Stimulated activated CD8-positive, alpha-beta memory T cell treated with anti-CD3 and anti-CD28 coated beads, Interleukin-4, amount 100 ng/mL, for 4 hours (primary cell): ENCODE data around the gene SNX20.

ENCODE experiments used
- DNase-seq, 2 donors: peaks; one replicate each; pipeline ENCODE4 v3.0.0-alpha.2; 2020; ENCODE audit warnings: low read depth in 2 of 2, low spot score in 1 of 2

SNX20 gene

DNA sequence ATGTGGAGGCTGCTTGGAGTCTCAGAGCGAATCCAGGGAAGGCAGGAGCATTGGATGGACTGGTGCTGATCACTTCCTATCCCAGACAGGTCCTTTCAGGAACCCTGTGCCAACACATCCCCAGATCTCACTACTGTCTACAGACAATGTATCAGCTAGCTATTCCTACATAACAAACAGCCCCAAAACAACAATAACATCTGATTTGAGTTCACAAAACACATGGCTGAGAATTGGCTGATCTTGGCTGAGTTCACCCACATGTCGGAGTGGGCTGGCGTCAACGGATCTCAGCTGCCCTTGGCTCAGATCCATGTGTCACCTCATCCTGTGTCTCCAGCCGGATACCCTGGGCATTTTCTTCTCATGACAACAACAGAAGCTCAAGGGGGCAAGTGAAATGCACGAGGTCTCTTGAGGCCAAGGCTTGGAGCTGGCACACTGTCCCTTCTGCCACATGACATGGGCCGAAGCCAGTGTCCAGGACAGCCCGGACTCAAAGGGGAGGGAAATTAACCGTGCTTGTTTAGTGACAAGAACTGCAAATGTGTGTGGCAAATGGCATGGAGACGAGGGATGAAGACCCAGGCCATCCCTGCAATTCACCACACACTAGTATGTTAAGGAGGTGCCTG lies 18.7 kb downstream of the SNX20 start:
- no peak for DNase-seq

DNA sequence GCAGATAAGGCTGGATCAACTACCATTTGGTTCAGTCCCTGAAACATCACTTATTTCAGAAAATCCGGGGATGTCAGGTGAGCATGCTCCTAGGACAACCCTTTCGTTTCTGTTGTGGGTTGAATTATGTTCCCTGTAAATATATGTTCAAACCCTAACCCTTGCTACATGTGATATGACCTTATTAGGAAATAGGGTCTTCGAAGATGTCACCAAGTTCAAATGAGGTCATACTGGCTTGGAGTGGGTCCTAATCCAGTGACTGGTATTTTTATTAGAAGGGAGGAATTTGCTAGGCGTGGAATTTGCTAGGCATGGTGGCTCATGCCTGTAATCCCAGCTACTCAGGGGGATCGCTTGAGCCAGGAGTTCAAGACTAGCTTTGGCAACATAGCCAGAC lies 21.3 kb downstream of the SNX20 start:
- DNase-seq: no peak

DNA sequence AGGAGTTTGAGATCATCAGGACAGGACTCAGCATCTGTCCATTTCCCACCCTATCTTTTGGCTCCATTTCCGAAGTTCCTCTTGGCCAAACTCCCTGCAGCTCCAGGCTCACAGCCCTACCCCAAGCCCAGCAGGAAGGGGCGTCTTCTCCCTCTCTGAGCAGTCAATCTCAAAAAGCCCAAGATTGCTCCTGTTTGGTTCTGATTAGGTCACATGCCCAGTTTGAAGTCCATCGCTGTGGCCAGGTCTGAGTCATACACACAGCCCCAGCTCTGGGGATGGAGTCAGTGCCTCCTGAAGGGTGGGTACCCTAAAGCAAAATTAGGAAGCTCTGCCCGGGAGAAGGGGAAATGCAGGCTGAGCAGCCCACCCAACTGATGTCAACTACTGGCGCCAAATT lies 23.9 kb downstream of the SNX20 start:
- no peak for DNase-seq

DNA sequence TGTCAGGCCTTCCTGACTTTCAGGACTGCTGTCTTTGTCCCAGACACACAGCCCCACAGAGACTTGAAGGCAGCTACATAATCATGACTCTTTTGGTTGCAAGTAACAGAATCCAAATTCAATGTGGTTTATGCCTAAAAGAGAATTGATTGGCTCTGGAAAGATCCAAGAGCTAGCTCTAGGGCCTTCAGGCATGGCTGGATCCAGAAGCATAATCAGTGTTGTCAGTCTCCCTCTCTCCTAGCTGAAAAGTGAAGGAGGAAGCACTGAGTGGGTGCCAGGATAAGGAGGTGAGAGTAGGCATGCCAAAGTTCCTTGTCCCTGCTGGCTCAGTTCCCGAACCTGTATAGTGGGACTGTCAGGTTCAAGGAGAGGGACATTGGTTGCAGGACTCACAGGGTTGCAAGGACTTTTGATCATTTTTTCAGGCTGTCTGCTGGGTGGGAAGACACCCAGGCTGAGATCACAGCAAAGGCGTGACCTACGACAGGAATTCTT lies 25.5 kb downstream of the SNX20 start:
- DNase-seq: no peak

- DNase-seq: no peak
Observed at GRCh38 chr16:50653633-50654519, 27.2 kb downstream of the SNX20 start.

GRCh38 chr16:50652836-50653425 lies 28.2 kb downstream of the SNX20 start:
- DNase-seq: no peak

DNA sequence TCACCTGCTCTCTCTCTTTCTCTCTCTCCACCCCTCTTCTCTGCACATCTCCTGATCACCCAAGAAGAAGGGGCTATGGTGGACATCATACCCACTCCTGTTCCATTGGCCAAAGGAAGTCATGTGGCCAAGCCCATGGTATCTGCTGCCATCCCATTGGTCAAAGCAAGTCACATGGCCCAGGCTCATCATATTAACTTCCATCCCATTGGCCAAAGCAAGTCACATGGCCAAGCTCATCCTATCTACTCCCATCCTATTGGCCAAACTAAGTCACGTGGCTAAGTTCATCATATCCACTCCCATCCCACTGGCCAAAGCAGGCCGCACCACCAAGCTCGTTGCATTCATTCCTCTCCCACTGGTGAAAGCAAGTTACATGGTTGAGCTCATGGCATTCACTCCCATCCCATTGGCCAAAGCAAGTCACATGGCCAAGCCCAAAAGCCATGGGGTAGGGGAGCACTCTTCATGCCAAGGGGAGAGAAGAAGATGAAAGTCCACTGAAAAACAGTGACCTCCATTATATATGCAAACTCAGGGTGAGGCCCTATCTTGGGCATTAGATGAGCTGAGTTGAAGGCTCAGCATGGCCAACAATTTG lies 29.2 kb downstream of the SNX20 start:
- no peak for DNase-seq

GRCh38 chr16:50646345-50646744 lies 34.8 kb downstream of the SNX20 start:
- DNase-seq: no peak

GRCh38 chr16:50645563-50646220 lies 35.4 kb downstream of the SNX20 start:
- DNase-seq: no peak

GRCh38 chr16:50644729-50645128 lies 36.4 kb downstream of the SNX20 start:
- DNase-seq: no peak

- no peak for DNase-seq
Observed at GRCh38 chr16:50644245-50644644, 36.9 kb downstream of the SNX20 start.

- DNase-seq: no peak
Observed at GRCh38 chr16:50643192-50643591, 37.9 kb downstream of the SNX20 start.

DNA sequence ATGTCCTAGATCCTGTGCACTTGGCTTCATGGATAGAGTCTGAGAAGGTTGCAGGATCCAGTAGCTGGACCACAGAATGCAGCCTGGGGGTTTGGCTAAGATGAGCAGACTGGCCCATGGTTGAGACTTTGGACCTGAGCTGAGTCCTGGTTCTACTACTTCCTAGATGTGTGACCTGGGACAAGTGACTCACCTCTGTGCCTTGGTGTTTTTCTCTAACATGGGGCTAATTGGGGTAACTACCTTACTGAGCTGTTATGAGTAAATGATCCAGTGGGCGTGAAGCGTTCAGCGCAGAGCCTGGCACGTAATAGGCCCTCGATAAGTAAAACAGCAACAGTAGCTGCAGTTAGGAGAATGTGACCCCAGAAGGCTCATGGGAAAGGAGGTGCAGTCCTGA lies 38.8 kb downstream of the SNX20 start:
- no peak for DNase-seq

GRCh38 chr16:50641818-50642187 lies 39.3 kb downstream of the SNX20 start:
- DNase-seq: no peak

DNA sequence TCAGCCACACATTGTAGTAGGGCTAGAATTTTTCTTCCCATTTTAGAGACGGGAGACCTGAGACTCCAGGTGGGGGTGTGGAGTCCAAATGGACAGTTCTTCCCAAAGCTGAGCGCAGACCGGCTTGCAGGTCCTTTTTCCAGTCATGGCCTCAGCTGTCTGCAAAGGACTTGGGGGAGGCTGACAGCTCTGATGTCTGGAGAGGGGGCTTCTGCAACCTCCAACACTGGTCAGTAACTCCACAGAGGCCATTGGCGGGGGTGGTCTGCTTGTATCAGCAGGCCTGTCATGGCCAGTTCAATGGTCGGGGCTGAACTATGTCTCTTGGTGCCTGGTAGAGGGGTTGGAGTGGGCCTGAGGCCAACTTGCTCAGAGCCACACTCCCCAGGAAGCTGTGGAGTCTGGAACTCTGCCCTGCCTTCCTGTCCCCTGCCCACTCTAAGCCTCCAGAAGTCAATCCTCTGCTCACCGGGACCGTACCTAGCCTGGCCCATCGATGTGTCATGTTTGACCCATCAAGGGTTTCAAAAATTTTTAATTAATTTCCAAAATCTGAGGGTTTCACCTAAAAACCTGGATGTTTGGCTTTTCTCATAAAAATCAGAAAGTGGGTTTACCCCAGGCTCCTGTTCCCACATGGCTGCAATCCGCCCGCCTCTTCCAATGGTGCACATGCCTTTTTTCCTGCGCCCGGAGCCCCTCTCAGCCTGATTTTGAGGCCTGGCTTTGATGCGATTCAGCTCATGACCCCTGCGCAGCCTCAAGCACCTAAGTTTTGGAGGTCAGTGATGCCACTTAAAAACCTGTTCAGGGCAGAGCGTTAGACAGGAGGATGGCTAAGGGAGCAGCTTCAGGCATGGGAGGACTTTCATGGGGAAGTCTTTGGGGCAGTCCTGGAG lies 39.9 kb downstream of the SNX20 start:
- DNase-seq: no peak

- DNase-seq: no peak
Observed at GRCh38 chr16:50640391-50640790, 40.7 kb downstream of the SNX20 start.

DNA sequence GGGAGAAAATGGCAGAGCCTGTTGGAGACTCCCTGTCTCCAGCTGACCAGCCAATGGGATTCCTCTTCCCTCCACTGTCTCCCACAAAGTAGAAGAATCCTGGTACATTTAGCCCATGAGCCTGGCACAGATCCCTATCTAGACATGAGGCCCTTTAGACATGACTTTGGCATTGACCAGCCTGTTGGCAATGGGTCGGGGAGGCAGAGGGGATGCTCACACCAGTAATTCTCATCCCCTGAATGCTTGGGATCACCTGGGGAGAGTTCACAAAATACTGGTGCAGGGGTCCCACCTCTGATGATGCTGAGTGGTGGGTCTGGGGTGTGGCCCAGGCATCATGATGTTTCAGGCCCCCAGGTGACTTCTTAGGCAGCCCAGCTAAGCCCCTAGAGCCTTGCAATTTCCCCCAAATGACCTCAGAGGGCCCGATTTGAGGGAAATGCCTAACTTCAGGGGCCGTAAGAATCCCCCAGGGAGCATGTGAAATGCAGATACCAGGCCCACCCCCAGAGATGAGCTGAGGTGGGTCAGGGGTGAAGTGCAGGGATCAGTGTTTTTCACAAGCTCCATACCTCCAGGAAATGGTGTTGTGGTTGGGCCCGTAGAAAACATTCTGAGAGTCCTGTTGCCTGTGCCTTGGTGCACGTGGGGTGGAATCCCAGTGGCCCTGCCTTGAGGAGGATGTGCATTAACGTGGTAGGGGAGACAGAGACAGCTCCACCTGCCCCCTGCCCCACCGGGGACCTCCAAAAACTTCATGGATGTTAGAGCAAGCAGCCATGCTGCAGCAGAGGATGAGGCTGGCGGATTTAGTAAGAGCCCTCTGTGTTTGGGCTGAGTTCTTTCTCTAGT lies 42.1 kb downstream of the SNX20 start:
- no peak for DNase-seq

DNA sequence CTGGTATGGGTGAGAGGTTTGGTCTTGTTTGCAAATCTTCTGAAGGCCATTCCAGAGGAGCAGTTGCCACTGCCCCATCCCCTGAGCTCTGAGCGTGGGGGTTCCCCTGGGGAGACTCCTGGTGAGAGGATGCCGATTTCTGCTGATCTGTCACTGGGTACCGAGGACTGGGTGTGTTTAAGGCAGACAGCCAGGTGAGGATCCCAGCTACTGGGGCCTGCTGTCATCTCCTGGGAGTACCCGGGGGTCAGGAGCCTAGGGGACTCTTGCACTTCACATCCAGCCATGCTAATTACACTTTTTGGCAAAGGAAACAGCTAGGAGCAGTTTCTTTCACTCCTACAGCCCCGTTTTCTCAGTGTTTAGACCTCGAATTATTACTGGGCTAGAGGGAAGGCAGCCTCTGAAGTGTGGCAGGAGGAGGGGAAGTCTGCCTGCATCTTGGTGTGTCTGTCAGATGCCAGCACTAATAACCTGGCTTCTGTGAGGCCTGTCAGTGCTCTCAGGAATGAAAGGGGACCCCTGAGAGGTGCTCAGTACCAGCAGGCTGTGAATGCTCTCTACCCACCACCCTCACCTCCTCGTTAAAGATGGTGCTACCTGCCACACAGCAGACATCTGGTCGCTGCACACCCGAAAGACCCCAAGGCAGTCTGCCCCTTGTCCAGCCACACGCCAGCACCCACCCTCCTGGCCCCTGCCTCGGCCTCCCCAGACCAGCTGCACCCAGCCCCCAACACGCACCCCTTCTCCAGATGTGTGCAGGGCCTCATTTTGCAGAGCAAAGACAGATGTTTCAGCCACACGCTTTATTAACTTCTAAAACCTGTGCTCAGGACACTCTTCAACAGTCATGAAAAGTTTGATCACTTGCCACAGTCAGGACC lies 43.2 kb downstream of the SNX20 start:
- no peak for DNase-seq
